ENCODE data around the gene BCKDHA. TPM values are rescaled to one million over a fixed set of nuclear protein-coding genes. Genes with fewer than 3 reads are reported as not detected.

The BCKDHA gene
- total and polyA plus RNA-seq, 9 of the 15 experiments (the other 6 are each of a cell fraction or from before 2014, with no cell fraction given) = 4.5 to 52.5 (median 14.1) TPM

DNA sequence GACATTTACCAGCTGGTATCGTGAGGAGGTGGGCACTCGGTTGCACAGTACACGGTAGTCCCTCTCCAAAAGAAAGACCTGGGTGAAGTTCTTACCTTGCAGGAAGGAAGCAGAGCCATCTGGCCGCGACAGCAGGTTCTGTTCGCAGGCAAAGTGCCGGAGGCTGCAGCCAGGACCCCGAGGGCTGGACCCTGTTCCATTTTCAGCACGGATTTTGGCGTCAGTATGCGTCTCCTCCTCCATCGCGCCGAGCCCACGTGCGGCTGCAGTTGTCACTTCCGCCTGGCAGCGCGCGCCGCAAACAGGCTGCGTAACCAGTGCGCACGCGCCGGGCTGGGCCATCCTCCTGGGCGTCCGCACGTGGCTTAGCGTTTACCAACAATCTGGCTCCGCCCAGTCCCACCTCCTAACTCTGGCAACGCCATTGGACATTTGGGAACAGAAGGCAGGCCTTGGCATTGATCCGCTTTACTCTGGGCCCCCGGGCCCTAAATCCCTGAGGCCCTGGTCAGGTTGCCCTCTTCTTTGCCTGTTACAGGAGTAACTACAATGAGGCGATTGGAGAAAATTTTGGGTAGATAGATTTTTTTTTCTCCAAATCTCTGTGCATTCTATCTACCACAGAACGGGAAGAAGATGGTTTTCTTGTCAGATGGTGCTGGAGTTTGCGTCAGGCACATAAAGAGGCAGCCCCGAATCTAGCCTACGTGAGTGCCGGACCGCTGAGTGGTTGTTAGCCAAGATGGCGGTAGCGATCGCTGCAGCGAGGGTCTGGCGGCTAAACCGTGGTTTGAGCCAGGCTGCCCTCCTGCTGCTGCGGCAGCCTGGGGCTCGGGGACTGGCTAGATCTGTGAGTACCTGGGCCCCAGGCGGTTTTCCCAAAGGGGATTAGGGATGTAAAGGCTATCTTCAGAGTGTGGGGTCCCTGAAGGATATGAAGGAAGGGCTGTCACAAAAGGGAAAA is at the start of gene BCKDHA, which contains the start of gene EXOSC5 (continued):
- TF ChIP-seq, protein P1, sequence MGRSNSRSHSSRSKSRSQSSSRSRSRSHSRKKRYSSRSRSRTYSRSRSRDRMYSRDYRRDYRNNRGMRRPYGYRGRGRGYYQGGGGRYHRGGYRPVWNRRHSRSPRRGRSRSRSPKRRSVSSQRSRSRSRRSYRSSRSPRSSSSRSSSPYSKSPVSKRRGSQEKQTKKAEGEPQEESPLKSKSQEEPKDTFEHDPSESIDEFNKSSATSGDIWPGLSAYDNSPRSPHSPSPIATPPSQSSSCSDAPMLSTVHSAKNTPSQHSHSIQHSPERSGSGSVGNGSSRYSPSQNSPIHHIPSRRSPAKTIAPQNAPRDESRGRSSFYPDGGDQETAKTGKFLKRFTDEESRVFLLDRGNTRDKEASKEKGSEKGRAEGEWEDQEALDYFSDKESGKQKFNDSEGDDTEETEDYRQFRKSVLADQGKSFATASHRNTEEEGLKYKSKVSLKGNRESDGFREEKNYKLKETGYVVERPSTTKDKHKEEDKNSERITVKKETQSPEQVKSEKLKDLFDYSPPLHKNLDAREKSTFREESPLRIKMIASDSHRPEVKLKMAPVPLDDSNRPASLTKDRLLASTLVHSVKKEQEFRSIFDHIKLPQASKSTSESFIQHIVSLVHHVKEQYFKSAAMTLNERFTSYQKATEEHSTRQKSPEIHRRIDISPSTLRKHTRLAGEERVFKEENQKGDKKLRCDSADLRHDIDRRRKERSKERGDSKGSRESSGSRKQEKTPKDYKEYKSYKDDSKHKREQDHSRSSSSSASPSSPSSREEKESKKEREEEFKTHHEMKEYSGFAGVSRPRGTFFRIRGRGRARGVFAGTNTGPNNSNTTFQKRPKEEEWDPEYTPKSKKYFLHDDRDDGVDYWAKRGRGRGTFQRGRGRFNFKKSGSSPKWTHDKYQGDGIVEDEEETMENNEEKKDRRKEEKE (IDR thresholded peaks at IDR 0.05; ENCODE audit: borderline replicate concordance in 1 of 2, control insufficient read depth in 1 of 2, low read depth in 2 of 2, low read length in 1 of 2) = 0 out of 4 replicates have a peak, but pooled peaks of 1 of the 2 experiments have one; percentile 47
- TF ChIP-seq ETS2 (tag; IDR thresholded peaks at IDR 0.05; ENCODE audit: borderline replicate concordance, poor library complexity, severe bottlenecking) (no peak), TAF9B (IDR thresholded peaks at IDR 0.05; ENCODE audit: partially characterized antibody) (peak; percentile 85), C11orf30 (IDR thresholded peaks at IDR 0.05; ENCODE audit: low read depth) (peak; percentile 91), CHD2 (IDR thresholded peaks at IDR 0.05; ENCODE audit: low read depth, low read length) (peak; percentile 16; the same call in 1 of the 2 replicates), MAZ (CRISPR knock-in tag; conservative IDR thresholded peaks at IDR 0.05 in 1 of 2, IDR thresholded peaks at IDR 0.05 in 1 of 2) (peak in 1 of 2 experiments; percentile 59; a peak in 3 of 4 replicates)
- TF ChIP-seq, protein P2, sequence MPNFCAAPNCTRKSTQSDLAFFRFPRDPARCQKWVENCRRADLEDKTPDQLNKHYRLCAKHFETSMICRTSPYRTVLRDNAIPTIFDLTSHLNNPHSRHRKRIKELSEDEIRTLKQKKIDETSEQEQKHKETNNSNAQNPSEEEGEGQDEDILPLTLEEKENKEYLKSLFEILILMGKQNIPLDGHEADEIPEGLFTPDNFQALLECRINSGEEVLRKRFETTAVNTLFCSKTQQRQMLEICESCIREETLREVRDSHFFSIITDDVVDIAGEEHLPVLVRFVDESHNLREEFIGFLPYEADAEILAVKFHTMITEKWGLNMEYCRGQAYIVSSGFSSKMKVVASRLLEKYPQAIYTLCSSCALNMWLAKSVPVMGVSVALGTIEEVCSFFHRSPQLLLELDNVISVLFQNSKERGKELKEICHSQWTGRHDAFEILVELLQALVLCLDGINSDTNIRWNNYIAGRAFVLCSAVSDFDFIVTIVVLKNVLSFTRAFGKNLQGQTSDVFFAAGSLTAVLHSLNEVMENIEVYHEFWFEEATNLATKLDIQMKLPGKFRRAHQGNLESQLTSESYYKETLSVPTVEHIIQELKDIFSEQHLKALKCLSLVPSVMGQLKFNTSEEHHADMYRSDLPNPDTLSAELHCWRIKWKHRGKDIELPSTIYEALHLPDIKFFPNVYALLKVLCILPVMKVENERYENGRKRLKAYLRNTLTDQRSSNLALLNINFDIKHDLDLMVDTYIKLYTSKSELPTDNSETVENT (CRISPR knock-in tag; IDR thresholded peaks at IDR 0.05) = 0 out of 2 replicates have a peak, but pooled peaks have one; percentile 47
- TF ChIP-seq, protein P3, sequence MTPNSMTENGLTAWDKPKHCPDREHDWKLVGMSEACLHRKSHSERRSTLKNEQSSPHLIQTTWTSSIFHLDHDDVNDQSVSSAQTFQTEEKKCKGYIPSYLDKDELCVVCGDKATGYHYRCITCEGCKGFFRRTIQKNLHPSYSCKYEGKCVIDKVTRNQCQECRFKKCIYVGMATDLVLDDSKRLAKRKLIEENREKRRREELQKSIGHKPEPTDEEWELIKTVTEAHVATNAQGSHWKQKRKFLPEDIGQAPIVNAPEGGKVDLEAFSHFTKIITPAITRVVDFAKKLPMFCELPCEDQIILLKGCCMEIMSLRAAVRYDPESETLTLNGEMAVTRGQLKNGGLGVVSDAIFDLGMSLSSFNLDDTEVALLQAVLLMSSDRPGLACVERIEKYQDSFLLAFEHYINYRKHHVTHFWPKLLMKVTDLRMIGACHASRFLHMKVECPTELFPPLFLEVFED (CRISPR knock-in tag; conservative IDR thresholded peaks at IDR 0.05) = peak; percentile 74; the same call in 1 of the 2 replicates
- TF ChIP-seq, protein P4, sequence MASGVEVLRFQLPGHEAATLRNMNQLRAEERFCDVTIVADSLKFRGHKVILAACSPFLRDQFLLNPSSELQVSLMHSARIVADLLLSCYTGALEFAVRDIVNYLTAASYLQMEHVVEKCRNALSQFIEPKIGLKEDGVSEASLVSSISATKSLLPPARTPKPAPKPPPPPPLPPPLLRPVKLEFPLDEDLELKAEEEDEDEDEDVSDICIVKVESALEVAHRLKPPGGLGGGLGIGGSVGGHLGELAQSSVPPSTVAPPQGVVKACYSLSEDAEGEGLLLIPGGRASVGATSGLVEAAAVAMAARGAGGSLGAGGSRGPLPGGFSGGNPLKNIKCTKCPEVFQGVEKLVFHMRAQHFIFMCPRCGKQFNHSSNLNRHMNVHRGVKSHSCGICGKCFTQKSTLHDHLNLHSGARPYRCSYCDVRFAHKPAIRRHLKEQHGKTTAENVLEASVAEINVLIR (CRISPR knock-in tag; IDR thresholded peaks at IDR 0.05) = 0 out of 2 replicates have a peak, but pooled peaks have one; percentile 13

Measured in K562 (cell line).